ENCODE results near the gene PRKCA.

GRCh38 chr17:66549731-66550207, 247.4 kb downstream of the PRKCA start:
- TF ChIP-seq TEAD4 (IDR thresholded peaks at IDR 0.05) (peak; percentile 98), CREB1 (IDR thresholded peaks at IDR 0.05; ENCODE audit: low read depth) (no peak), MAX (IDR thresholded peaks at IDR 0.05) (peak; percentile 35; the same call in 1 of the 2 replicates)
